Measurements from ENCODE around the gene TMEM200A.

DNA sequence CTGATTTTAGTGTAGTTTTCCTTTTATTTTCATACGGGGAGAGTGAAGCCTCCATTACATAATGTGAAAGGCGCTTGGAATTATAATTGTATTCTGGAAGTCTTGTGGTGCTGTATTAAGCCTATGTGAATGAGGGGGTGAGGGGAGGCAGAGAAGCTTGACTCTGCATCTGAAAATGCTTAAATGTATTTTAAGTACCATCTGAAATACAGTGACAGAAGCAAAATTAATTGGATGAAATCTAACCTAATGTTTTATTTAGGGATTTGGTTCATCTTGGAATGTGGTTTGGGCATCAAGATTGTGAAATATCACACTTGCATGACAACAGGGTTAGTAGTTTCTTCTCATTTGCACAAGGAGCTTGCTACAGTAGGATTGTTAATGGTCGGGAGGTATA, 41.2 kb downstream of the TMEM200A start:
- TF ChIP-seq CTCF (conservative IDR thresholded peaks at IDR 0.05) = no peak
- TF ChIP-seq EZH2 (IDR thresholded peaks at IDR 0.05; ENCODE audit: low read depth) = no peak
